GM18867 (cell line): ENCODE results near the gene ZNF398.
"Not testable (repeated sequence)": the region's sequence is repeated elsewhere in the genome, so short reads cannot be mapped to it uniquely, and the experiment has no call there.

ENCODE experiments used
- ATAC-seq: cut with Tn5 transposase; IDR thresholded peaks from one replicate; pipeline ENCODE4 v1.9.1; 2021; ENCODE audit warnings: mild to moderate bottlenecking, moderate library complexity; ENCODE audit not compliant: unreplicated experiment

Gene ZNF398

DNA sequence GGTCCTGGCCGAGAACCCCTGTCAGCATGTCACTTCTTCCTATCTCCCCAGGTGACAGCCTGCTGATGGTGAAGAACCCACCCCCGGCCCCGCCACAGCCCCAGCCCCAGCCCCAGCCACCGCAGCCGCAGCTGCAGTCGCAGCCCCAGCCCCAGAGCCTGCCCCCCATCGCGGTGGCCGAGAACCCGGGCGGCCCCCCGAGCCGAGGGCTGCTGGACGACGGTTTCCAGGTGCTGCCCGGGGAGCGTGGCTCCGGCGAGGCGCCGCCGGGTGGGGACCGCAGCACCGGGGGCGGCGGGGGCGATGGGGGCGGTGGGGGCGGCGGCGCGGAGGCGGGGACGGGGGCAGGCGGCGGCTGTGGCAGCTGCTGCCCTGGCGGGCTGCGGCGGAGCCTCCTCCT lies 76.5 kb downstream of the ZNF398 start:
- no peak for ATAC-seq

DNA sequence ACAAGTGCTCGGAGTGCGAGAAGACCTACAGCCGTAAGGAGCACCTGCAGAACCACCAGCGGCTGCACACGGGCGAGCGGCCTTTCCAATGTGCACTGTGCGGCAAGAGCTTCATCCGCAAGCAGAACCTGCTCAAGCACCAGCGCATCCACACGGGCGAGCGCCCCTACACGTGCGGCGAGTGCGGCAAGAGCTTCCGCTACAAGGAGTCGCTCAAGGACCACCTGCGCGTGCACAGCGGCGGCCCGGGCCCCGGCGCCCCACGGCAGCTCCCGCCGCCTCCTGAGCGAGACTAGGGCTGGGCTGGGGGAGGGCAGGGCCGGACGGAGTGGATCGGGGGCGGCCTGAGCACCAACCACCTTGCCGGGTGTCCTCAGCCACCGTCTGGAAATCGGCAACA lies 77.1 kb downstream of the ZNF398 start:
- no peak for ATAC-seq

DNA sequence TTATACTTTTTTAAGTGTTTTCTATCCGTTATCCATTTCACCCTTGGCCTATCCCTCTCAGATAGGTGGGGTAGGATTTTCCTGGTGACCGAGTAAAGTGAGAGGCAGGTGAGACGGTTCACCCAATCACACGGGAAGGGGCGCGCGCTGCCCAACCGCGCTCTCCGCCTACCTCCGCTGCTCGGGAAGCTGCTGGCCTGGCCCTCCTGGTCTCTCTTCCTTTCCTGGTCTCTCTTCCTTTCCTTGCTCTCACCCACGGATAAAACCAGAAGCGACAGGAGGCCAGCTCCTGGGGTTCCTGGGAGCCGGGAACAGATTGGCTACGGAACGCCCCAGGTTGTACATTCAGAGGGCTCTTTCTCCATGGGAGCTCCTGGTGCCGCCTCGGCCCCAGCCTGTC lies 77.9 kb downstream of the ZNF398 start:
- no peak for ATAC-seq

DNA sequence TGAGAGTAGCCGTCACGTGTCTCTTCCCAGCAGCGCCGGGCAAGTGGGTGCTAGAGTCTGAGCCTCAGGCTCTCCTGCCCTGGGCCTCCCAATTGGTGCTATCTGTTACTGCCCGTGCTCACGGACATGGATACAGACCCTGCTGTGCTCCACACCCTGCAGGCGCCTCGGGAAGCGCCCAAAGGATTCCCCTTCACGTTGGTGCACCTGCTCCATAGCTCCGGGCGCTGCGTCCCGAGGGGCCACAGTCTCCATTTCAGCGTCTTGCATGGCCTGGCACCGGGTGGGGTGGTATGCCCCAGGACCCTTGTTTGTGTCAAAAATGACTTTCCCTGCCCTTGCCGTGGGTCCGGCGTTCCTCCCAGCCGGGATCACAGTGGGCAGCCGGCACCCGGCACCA lies 78.4 kb downstream of the ZNF398 start:
- ATAC-seq: no peak

GRCh38 chr7:149226366-149226765 lies 79.1 kb downstream of the ZNF398 start:
- not testable (repeated sequence) for ATAC-seq

DNA sequence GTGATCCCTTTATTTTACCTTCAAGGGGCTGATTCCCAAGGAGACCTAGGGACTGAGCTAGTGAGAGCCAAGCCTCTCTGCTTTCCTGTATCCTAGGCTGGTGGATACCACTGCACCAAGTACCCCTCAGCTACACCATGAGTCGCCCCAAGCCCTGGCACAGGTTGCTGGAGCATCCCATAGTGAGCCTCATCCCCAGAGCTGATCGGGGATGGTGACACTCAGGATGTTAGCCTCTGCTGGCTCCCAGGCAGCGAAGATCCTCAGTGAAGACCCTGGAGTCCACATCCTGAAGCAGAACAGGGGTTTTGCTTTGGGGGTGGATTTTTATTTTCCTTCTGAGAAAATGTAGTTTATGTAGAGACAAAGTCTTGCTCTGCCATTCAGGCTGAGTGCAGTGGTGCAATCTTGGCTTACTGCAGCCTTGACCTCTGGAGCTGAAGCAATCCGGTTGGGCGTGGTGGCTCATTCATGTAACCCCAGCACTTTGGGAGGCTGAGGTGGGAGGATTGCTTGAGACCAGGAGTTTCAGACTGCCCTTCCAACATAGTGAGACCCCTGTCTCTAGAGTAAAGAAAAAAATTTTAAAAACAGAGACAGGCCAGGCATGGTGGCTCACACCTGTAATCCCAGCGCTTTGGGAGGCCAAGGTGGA lies 79.7 kb downstream of the ZNF398 start:
- no peak for ATAC-seq

GRCh38 chr7:149228831-149229471 lies 81.7 kb downstream of the ZNF398 start:
- no peak for ATAC-seq

DNA sequence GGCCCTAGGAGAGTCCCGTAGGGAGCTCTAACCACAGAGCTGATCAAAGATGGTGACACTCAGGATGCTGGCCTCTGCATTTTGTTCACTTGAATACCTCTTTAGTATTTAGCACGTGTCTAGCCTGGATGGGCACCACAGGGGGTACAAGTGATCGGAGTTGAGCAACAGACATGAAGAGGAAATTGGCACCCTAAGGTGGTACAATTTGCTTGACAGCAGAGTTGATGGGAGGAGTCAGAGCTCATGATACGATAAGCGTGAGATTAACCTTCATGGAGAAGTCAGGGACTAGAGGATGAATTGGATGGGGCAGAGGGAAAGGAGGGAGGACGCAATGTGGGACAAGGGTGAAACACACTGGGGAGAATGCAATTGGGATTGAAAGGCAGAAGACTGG lies 82.3 kb downstream of the ZNF398 start:
- no peak for ATAC-seq

- no peak for ATAC-seq
Measured at GRCh38 chr7:149232362-149232761, 85.1 kb downstream of the ZNF398 start.
